ENCODE measurements around the gene PYCR2.
"Not testable (repeated sequence)": the region's sequence is repeated elsewhere in the genome, so short reads cannot be mapped to it uniquely, and the experiment has no call there.

PYCR2 gene

GRCh38 chr1:225944387-225944786, 20.3 kb upstream of the PYCR2 start:
- no peak for DNase-seq (ENCODE audit: low read depth)
- TF ChIP-seq, protein P1, sequence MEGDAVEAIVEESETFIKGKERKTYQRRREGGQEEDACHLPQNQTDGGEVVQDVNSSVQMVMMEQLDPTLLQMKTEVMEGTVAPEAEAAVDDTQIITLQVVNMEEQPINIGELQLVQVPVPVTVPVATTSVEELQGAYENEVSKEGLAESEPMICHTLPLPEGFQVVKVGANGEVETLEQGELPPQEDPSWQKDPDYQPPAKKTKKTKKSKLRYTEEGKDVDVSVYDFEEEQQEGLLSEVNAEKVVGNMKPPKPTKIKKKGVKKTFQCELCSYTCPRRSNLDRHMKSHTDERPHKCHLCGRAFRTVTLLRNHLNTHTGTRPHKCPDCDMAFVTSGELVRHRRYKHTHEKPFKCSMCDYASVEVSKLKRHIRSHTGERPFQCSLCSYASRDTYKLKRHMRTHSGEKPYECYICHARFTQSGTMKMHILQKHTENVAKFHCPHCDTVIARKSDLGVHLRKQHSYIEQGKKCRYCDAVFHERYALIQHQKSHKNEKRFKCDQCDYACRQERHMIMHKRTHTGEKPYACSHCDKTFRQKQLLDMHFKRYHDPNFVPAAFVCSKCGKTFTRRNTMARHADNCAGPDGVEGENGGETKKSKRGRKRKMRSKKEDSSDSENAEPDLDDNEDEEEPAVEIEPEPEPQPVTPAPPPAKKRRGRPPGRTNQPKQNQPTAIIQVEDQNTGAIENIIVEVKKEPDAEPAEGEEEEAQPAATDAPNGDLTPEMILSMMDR (conservative IDR thresholded peaks at IDR 0.05; ENCODE audit: control insufficient read depth, insufficient read depth, low read depth, low read length) = no peak
- H3K4me3 ChIP-seq (ENCODE audit: control insufficient read depth, low read depth, low read length) = no peak overlapping the region

DNA sequence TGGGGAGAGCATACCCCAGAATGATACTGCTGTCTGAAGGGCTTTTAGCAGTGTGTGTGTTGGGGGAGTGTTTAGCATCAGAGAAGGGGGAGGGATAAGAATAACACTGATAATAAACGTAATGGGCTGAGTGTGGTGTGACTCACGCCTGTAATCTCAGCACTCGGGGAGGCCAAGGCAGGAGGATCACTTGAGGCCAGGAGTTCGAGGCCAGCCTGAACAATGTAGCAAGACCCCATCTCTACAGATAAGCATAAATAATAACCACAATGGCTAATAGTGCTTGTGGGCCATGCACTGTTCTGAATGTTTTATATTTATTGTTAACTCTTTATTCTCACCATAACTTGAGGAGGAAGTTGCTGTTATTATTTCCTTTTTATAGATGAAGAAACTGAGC, 19.5 kb upstream of the PYCR2 start:
- no peak for DNase-seq (ENCODE audit: low read depth)
- TF ChIP-seq, protein P1 (conservative IDR thresholded peaks at IDR 0.05; ENCODE audit: control insufficient read depth, insufficient read depth, low read depth, low read length) = no peak
- no peak overlapping the region for H3K4me3 ChIP-seq (ENCODE audit: control insufficient read depth, low read depth, low read length)

- TF ChIP-seq, protein P1 (conservative IDR thresholded peaks at IDR 0.05; ENCODE audit: control insufficient read depth, insufficient read depth, low read depth, low read length) = no peak
- H3K4me3 ChIP-seq (ENCODE audit: control insufficient read depth, low read depth, low read length) = no peak overlapping the region
- no peak for DNase-seq (ENCODE audit: low read depth)
Measured at GRCh38 chr1:225942574-225942973, 18.5 kb upstream of the PYCR2 start.

DNA sequence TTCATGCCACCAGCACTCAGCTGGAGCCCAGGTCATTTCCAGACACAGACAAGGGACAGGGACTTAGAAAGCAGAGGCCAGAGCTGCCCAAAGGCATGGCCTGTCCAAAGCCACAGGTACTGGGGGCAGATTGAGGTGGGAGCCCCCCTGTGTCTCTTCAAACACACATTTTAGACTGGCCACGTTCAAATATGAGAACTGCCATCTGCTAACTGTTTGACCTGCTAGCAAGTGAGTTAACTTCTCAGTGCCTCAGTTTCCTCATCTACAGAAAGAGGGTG, 17.8 kb upstream of the PYCR2 start:
- DNase-seq (ENCODE audit: low read depth) = no peak
- TF ChIP-seq, protein P1 (conservative IDR thresholded peaks at IDR 0.05; ENCODE audit: control insufficient read depth, insufficient read depth, low read depth, low read length) = no peak
- no peak overlapping the region for H3K4me3 ChIP-seq (ENCODE audit: control insufficient read depth, low read depth, low read length)

DNA sequence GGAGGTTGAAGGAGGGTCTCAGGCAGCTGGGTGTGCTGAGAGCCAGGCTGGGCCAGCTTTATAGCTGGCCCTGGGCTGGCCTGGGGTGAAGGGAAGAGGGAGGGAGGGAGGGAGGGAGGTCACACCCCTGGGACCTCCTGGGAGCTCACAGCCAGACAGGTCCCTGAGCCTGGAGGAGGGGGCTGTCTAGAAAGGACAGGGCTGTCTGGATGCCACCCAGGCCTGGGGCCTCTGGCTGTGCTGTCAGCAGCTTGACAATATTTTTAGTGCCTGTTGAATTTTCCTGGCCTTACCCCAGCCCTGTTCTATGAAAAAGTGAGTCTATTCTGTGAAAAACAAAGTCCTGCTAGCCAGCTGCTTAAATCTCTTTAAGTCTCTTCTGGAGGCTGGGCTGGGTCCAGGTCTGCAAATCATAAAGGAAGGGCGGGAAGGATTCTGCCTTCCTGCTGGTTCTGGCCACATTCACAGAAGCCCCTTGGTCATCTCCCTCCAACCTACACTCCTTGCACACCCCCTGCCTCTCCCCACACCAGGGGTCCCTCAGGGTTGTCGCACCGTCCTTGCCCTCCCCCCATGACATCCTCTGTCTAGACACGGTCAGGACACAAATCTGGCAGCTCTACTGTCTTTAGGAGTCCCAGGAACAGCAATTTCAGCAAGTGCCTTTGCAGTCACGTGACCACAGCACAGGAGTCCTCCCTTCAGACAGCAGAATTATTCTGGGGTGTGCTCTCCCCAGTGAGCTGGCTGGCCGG, 17.3 kb upstream of the PYCR2 start, which contains the start of gene LEFTY2:
LEFTY2 (minus strand) TSS at position 34 of the 755 bp plus-strand sequence. CDS start 80 bp downstream, outside the sequence.
- TF ChIP-seq, protein P1 (conservative IDR thresholded peaks at IDR 0.05; ENCODE audit: control insufficient read depth, insufficient read depth, low read depth, low read length) = no peak
- H3K4me3 ChIP-seq (ENCODE audit: control insufficient read depth, low read depth, low read length) = no peak within 1 kb of the TSS
- no peak for DNase-seq (ENCODE audit: low read depth)

DNA sequence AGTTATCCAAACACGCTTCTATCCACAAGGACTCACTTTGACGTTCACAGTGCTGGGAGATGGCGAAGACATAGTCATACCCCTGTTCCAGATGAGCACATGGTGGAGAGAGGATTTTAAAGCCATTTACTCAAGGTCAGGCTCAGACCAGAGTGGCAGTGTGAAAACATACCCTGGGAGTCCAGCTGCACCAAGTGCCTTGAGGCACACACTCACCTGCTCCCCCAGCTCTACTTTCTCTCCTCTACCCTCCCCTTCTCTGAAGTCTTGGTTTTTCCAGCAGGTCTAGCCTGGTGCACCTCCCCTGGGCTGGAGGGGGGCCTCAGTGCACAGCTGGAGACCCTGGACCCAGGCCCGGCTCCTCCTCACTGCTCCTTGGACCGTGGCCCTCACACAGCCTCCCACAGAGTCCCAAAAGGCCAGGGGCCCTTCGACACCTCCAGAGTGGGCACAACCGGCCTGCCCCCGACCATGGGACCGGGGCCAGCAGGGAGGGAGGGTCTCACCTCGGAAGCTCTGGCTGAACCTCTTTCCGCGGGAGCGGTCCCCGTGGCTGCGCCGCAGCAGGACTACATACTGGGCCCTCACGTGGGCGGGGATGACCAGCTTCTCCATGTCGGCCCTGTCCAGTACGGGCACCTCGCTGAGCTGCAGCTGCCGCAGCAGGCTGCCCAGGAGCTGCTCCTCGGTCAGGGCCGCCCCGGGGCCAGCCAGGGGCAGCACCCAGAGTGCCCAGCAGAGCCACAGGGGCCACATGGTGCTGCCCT, 16.5 kb upstream of the PYCR2 start:
- DNase-seq (ENCODE audit: low read depth) = no peak
- TF ChIP-seq, protein P1 (conservative IDR thresholded peaks at IDR 0.05; ENCODE audit: control insufficient read depth, insufficient read depth, low read depth, low read length) = no peak
- H3K4me3 ChIP-seq (ENCODE audit: control insufficient read depth, low read depth, low read length) = no peak overlapping the region

GRCh38 chr1:225939939-225940310, 15.9 kb upstream of the PYCR2 start:
- DNase-seq (ENCODE audit: low read depth) = not testable (repeated sequence)

DNA sequence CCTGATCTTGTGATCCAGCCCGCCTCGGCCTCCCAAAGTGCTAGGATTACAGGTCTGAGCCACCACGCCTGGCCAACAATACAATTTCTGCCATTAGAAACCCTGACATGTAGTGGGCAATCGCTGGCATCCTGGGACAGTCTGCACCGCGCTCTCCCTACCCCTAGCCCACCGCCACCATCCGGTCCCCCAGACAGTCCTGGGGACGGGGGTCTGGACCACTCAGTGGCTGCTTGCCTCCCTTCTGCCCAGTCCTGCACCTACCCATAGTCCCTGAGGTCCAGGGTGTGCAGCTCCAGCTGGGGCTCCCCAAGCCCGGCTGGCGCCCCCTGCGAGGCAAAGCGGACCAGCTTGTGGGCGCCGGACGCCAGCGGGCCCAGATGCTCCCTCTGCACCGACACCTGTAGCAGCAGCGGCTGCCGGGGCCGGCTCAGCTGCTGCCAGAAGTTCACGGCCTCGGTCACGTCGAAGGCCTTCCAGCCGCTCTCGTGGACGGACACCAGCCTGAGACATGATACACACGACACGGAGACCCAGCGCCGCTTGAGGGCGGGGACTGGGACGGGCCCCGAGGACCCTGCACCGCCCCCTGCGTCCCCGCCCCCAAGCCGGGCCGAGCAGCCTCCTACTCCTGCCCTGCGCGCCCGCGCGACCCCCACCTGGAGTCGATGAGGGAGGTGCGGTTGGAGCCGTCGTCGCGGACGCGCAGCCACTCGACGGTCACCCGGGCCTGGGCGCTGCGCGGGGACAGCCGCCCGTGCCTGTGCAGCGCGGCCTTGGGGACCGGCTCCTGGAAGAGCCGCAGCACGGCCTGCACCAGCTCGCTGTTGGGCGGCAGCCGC, 15.3 kb upstream of the PYCR2 start:
- DNase-seq (ENCODE audit: low read depth); H3K4me3 ChIP-seq (ENCODE audit: control insufficient read depth, low read depth, low read length): not testable (repeated sequence)

More at GRCh38 chr1:225939939-225940310, 15.9 kb upstream of the PYCR2 start:
- not testable (repeated sequence) for H3K4me3 ChIP-seq (ENCODE audit: control insufficient read depth, low read depth, low read length)

Measured in fibroblast of mammary gland (primary cell).